ENCODE results near the gene NCAPG2. TPM values are rescaled to one million over a fixed set of nuclear protein-coding genes. Genes with fewer than 3 reads are reported as not detected.
A peak's percentile ranks its signal among the peaks of the same experiment; 100 is the strongest.

Gene NCAPG2
- total and polyA plus RNA-seq, 2 experiments from 2014 or later, result 15.6 to 17.3 TPM

GRCh38 chr7:158741294-158741666 is 36.7 kb upstream of the NCAPG2 start:
- H3K9ac ChIP-seq, result no peak overlapping the region
- TF ChIP-seq EZH2phosphoT487 (IDR thresholded peaks at IDR 0.05; ENCODE audit: insufficient read depth, low read depth) (no peak), EZH2 (IDR thresholded peaks at IDR 0.05; ENCODE audit: insufficient read depth, poor library complexity, severe bottlenecking) (no peak)
- H3K27me3 ChIP-seq (replicated peaks; ENCODE audit: insufficient read depth), result no peaks in the 10 kb centered on the region
- in situ Hi-C loops (cut with MboI), result no loop called here
- H3K9me2 ChIP-seq (ENCODE audit: insufficient read depth), result no peaks in the 10 kb centered on the region
- H3K27ac ChIP-seq, result peak overlapping the region; percentile 65; the same call in 1 of the 2 replicates
- no peaks in the 10 kb centered on the region for H3K79me2 ChIP-seq (ENCODE audit: insufficient read depth)
- H3F3A ChIP-seq (ENCODE audit: insufficient read depth), result peaks cover 32% of the 10 kb centered on the region
- 92 to 93% methylated on average over 14 of the region's 14 CpGs for WGBS, 2 experiments (ENCODE audit: low coverage in 1 of 2, low lambda C conversion rate in 2 of 2, missing lambda C conversion rate in 2 of 2)
- H4K20me1 ChIP-seq (ENCODE audit: insufficient read depth), result no peaks in the 10 kb centered on the region
- peaks cover 18% of the 10 kb centered on the region for H3K4me1 ChIP-seq (ENCODE audit: insufficient read depth)
- no peaks in the 10 kb centered on the region for H3K9me3 ChIP-seq (ENCODE audit: low read depth)
- H3K36me3 ChIP-seq (ENCODE audit: low read depth), result peaks cover 50% of the 10 kb centered on the region
- H2AFZ ChIP-seq, result no peak overlapping the region
- H3K4me2 ChIP-seq (ENCODE audit: unreplicated experiment), result no peak overlapping the region
- no peak for DNase-seq
- no peak overlapping the region for H3K4me3 ChIP-seq

GRCh38 chr7:158740657-158741293 is 36.2 kb upstream of the NCAPG2 start:
- no peaks in the 10 kb centered on the region for H3K79me2 ChIP-seq (ENCODE audit: insufficient read depth)
- in situ Hi-C loops (cut with MboI), result no loop called here
- no peaks in the 10 kb centered on the region for H3K9me3 ChIP-seq (ENCODE audit: low read depth)
- peak; percentile 84 for DNase-seq
- TF ChIP-seq EZH2 (IDR thresholded peaks at IDR 0.05; ENCODE audit: insufficient read depth, poor library complexity, severe bottlenecking) (no peak), EZH2phosphoT487 (IDR thresholded peaks at IDR 0.05; ENCODE audit: insufficient read depth, low read depth) (no peak)
- peaks cover 32% of the 10 kb centered on the region for H3F3A ChIP-seq (ENCODE audit: insufficient read depth)
- no peak overlapping the region for H3K4me3 ChIP-seq
- H3K9ac ChIP-seq, result peak overlapping the region; percentile 25
- H3K27me3 ChIP-seq (replicated peaks; ENCODE audit: insufficient read depth), result no peaks in the 10 kb centered on the region
- H3K9me2 ChIP-seq (ENCODE audit: insufficient read depth), result no peaks in the 10 kb centered on the region
- no peak overlapping the region for H2AFZ ChIP-seq
- H4K20me1 ChIP-seq (ENCODE audit: insufficient read depth), result no peaks in the 10 kb centered on the region
- peak overlapping the region; percentile 65 for H3K27ac ChIP-seq
- H3K4me2 ChIP-seq (ENCODE audit: unreplicated experiment), result no peak overlapping the region
- WGBS, 2 experiments (ENCODE audit: low coverage in 1 of 2, low lambda C conversion rate in 2 of 2, missing lambda C conversion rate in 2 of 2), result 71 to 74% methylated on average over 16 of the region's 16 CpGs
- H3K36me3 ChIP-seq (ENCODE audit: low read depth), result peaks cover 54% of the 10 kb centered on the region
- peaks cover 18% of the 10 kb centered on the region for H3K4me1 ChIP-seq (ENCODE audit: insufficient read depth)

- TF ChIP-seq EZH2 (IDR thresholded peaks at IDR 0.05; ENCODE audit: insufficient read depth, poor library complexity, severe bottlenecking) (no peak), EZH2phosphoT487 (IDR thresholded peaks at IDR 0.05; ENCODE audit: insufficient read depth, low read depth) (no peak)
- Histone ChIP-seq H2AFZ (no peak overlapping the region), H3K27ac (peak overlapping the region; percentile 65), H3K4me2 (ENCODE audit: unreplicated experiment) (no peak overlapping the region), H3K9me2 (ENCODE audit: insufficient read depth) (no peaks in the 10 kb centered on the region), H3K36me3 (ENCODE audit: low read depth) (peaks cover 60% of the 10 kb centered on the region), H3F3A (ENCODE audit: insufficient read depth) (peaks cover 32% of the 10 kb centered on the region), H3K4me3 (no peak overlapping the region), H3K4me1 (ENCODE audit: insufficient read depth) (peaks cover 18% of the 10 kb centered on the region), H3K79me2 (ENCODE audit: insufficient read depth) (no peaks in the 10 kb centered on the region), H3K27me3 (replicated peaks; ENCODE audit: insufficient read depth) (no peaks in the 10 kb centered on the region), H3K9me3 (ENCODE audit: low read depth) (no peaks in the 10 kb centered on the region), H4K20me1 (ENCODE audit: insufficient read depth) (no peaks in the 10 kb centered on the region), H3K9ac (peak overlapping the region; percentile 45)
- WGBS, 2 experiments (ENCODE audit: low coverage in 1 of 2, low lambda C conversion rate in 2 of 2, missing lambda C conversion rate in 2 of 2), result 48 to 53% methylated on average over 15 of the region's 15 CpGs
- in situ Hi-C loops (cut with MboI), result no loop called here
- DNase-seq, result peak; percentile 77
These were observed 35.5 kb upstream of the NCAPG2 start for GRCh38 chr7:158740013-158740656.

GRCh38 chr7:158738841-158739240 is 34.2 kb upstream of the NCAPG2 start:
- Histone ChIP-seq H3K9ac (no peak overlapping the region), H3K36me3 (ENCODE audit: low read depth) (peaks cover 62% of the 10 kb centered on the region)
- TF ChIP-seq EZH2phosphoT487 (IDR thresholded peaks at IDR 0.05; ENCODE audit: insufficient read depth, low read depth) (no peak), EZH2 (IDR thresholded peaks at IDR 0.05; ENCODE audit: insufficient read depth, poor library complexity, severe bottlenecking) (no peak)

More at GRCh38 chr7:158738841-158739240, 34.2 kb upstream of the NCAPG2 start:
- H3F3A ChIP-seq (ENCODE audit: insufficient read depth), result peaks cover 32% of the 10 kb centered on the region
- WGBS, 2 experiments (ENCODE audit: low coverage in 1 of 2, low lambda C conversion rate in 2 of 2, missing lambda C conversion rate in 2 of 2), result 95 to 97% methylated on average over 15 of the region's 15 CpGs
- no peak overlapping the region for H3K4me2 ChIP-seq (ENCODE audit: unreplicated experiment)
- no peak overlapping the region for H3K27ac ChIP-seq
- H3K9me2 ChIP-seq (ENCODE audit: insufficient read depth), result no peaks in the 10 kb centered on the region
- no peak for DNase-seq
- in situ Hi-C loops (cut with MboI), result no loop called here
- no peaks in the 10 kb centered on the region for H3K27me3 ChIP-seq (replicated peaks; ENCODE audit: insufficient read depth)
- no peaks in the 10 kb centered on the region for H3K79me2 ChIP-seq (ENCODE audit: insufficient read depth)
- peaks cover 18% of the 10 kb centered on the region for H3K4me1 ChIP-seq (ENCODE audit: insufficient read depth)
- no peaks in the 10 kb centered on the region for H4K20me1 ChIP-seq (ENCODE audit: insufficient read depth)
- no peak overlapping the region for H3K4me3 ChIP-seq
- no peaks in the 10 kb centered on the region for H3K9me3 ChIP-seq (ENCODE audit: low read depth)
- no peak overlapping the region for H2AFZ ChIP-seq
